C4-2B (cell line): ENCODE data around the gene ANKS1B.

Experiments used
- CTCF ChIP-seq: fragments of 450-650 bp; conservative IDR thresholded peaks from 2 replicates; pipeline ENCODE4 v1.5.1; 2017; ENCODE audit warnings: mild to moderate bottlenecking
- ZFX ChIP-seq: fragments of 450-650 bp; IDR thresholded peaks from 2 replicates; pipeline ENCODE4 v1.6.1; 2017

- TF ChIP-seq CTCF, result no peak
- TF ChIP-seq ZFX, result no peak
Measured at GRCh38 chr12:99352269-99352668, 632.5 kb downstream of the ANKS1B start.
